ENCODE data around the gene FGF5. TPM values are rescaled to one million over a fixed set of nuclear protein-coding genes. Genes with fewer than 3 reads are reported as not detected.
"Not testable (repeated sequence)": the region's sequence is repeated elsewhere in the genome, so short reads cannot be mapped to it uniquely, and the experiment has no call there.

FGF5 gene
- total RNA-seq, 1 experiment from 2014 or later: not detected

DNA sequence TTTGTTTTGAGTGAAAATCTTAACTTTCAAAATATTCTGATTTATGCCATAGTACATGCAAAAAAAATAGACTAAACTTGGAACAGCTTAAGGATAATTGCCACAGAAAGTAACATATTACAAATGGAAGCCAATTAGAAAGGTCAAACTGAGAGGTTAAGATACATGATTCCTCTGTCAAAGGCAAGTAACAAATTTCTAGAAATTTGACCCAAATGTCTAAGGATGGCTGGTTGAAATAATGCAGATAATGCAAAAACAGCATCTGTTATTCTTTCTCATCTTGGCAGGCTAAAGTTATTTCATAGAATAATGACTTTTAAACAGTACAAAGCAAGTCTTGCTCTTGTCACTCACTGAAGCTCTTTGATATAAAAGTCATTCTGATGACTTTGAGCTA lies 10.5 kb downstream of the FGF5 start:
- Histone ChIP-seq H3K79me2 (ENCODE audit: low read depth) (no peaks in the 10 kb centered on the region), H3K4me2 (no peak overlapping the region), H2AFZ (no peak overlapping the region), H3K4me1 (replicated peaks; ENCODE audit: insufficient read depth) (no peaks in the 10 kb centered on the region), H3K27me3 (ENCODE audit: insufficient read depth, low read depth) (no peaks in the 10 kb centered on the region), H4K20me1 (ENCODE audit: insufficient read depth) (no peaks in the 10 kb centered on the region), H3K9me2 (ENCODE audit: insufficient read depth) (no peaks in the 10 kb centered on the region), H3K27ac (no peak overlapping the region), H3K36me3 (ENCODE audit: low read depth) (no peaks in the 10 kb centered on the region), H3F3A (ENCODE audit: insufficient read depth, low read depth) (no peaks in the 10 kb centered on the region), H3K4me3 (no peak overlapping the region), H3K9me3 (ENCODE audit: insufficient read depth, low read depth) (no peaks in the 10 kb centered on the region)
- no peak for TF ChIP-seq EZH2 (IDR thresholded peaks at IDR 0.05; ENCODE audit: low read depth)
- TF ChIP-seq, protein P1, sequence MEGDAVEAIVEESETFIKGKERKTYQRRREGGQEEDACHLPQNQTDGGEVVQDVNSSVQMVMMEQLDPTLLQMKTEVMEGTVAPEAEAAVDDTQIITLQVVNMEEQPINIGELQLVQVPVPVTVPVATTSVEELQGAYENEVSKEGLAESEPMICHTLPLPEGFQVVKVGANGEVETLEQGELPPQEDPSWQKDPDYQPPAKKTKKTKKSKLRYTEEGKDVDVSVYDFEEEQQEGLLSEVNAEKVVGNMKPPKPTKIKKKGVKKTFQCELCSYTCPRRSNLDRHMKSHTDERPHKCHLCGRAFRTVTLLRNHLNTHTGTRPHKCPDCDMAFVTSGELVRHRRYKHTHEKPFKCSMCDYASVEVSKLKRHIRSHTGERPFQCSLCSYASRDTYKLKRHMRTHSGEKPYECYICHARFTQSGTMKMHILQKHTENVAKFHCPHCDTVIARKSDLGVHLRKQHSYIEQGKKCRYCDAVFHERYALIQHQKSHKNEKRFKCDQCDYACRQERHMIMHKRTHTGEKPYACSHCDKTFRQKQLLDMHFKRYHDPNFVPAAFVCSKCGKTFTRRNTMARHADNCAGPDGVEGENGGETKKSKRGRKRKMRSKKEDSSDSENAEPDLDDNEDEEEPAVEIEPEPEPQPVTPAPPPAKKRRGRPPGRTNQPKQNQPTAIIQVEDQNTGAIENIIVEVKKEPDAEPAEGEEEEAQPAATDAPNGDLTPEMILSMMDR (conservative IDR thresholded peaks at IDR 0.05): no peak
- DNase-seq: no peak
- ChIA-PET POLR2A (ENCODE audit: unreplicated experiment) (no interaction called here), CTCF (no interaction called here)
- BruUV-seq (replicated peaks): no TSS peak
- intact Hi-C loops (cut with micrococcal nuclease; ENCODE audit: unreplicated experiment): no loop called here

DNA sequence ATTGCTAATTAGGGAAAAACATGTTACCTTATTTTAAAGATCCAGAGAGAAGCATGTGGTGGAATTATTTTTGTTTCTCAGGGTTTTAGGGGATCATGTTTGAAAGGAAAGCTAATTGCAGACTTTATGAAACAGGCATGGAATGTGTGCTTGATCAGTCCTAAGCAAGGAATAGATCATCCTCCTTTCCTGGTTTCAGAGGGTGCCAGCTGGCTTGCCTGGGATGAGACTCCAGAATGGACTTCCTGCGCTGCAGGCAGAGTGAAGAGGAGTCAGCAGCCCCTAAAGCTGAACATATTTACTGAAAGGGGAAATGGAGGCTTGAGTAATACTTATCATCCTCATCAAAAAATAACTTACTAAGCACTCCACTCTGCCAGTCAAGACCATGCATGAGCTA lies 13.3 kb downstream of the FGF5 start:
- no peaks in the 10 kb centered on the region for H3F3A ChIP-seq (ENCODE audit: insufficient read depth, low read depth)
- no peak overlapping the region for H3K27ac ChIP-seq
- no peaks in the 10 kb centered on the region for H3K4me1 ChIP-seq (replicated peaks; ENCODE audit: insufficient read depth)
- no peaks in the 10 kb centered on the region for H4K20me1 ChIP-seq (ENCODE audit: insufficient read depth)
- no peak overlapping the region for H3K4me2 ChIP-seq
- H3K9me2 ChIP-seq (ENCODE audit: insufficient read depth): no peaks in the 10 kb centered on the region
- no peak for TF ChIP-seq EZH2 (IDR thresholded peaks at IDR 0.05; ENCODE audit: low read depth)
- TF ChIP-seq, protein P1 (conservative IDR thresholded peaks at IDR 0.05): no peak
- CTCF ChIA-PET: no interaction called here
- H3K36me3 ChIP-seq (ENCODE audit: low read depth): no peaks in the 10 kb centered on the region
- no peaks in the 10 kb centered on the region for H3K27me3 ChIP-seq (ENCODE audit: insufficient read depth, low read depth)
- H2AFZ ChIP-seq: no peak overlapping the region
- no peak overlapping the region for H3K4me3 ChIP-seq
- no peak for DNase-seq
- no TSS peak for BruUV-seq (replicated peaks)
- no peaks in the 10 kb centered on the region for H3K9me3 ChIP-seq (ENCODE audit: insufficient read depth, low read depth)
- intact Hi-C loops (cut with micrococcal nuclease; ENCODE audit: unreplicated experiment): no loop called here
- H3K79me2 ChIP-seq (ENCODE audit: low read depth): no peaks in the 10 kb centered on the region
- POLR2A ChIA-PET (ENCODE audit: unreplicated experiment): no interaction called here

DNA sequence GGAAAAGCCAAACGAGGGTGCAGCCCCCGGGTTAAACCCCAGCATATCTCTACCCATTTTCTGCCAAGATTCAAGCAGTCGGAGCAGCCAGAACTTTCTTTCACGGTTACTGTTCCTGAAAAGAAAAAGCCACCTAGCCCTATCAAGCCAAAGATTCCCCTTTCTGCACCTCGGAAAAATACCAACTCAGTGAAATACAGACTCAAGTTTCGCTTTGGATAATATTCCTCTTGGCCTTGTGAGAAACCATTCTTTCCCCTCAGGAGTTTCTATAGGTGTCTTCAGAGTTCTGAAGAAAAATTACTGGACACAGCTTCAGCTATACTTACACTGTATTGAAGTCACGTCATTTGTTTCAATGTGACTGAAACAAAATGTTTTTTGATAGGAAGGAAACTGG lies 20.0 kb downstream of the FGF5 start:
- Histone ChIP-seq H3K79me2 (ENCODE audit: low read depth) (no peaks in the 10 kb centered on the region), H3K9me3 (ENCODE audit: insufficient read depth, low read depth) (no peaks in the 10 kb centered on the region), H3K27ac (no peak overlapping the region), H2AFZ (0 out of 2 replicates have a peak overlapping the region, but pooled peaks have one; percentile 52), H3K4me2 (no peak overlapping the region), H3K36me3 (ENCODE audit: low read depth) (no peaks in the 10 kb centered on the region), H3K4me3 (no peak overlapping the region), H3F3A (ENCODE audit: insufficient read depth, low read depth) (no peaks in the 10 kb centered on the region), H4K20me1 (ENCODE audit: insufficient read depth) (no peaks in the 10 kb centered on the region), H3K9me2 (ENCODE audit: insufficient read depth) (no peaks in the 10 kb centered on the region), H3K27me3 (ENCODE audit: insufficient read depth, low read depth) (no peaks in the 10 kb centered on the region), H3K4me1 (replicated peaks; ENCODE audit: insufficient read depth) (no peaks in the 10 kb centered on the region)
- POLR2A ChIA-PET (ENCODE audit: unreplicated experiment): no interaction called here
- no peak for TF ChIP-seq EZH2 (IDR thresholded peaks at IDR 0.05; ENCODE audit: low read depth)
- TF ChIP-seq, protein P1 (conservative IDR thresholded peaks at IDR 0.05): no peak
- DNase-seq: no peak
- no TSS peak for BruUV-seq (replicated peaks)
- CTCF ChIA-PET: no interaction called here
- intact Hi-C loops (cut with micrococcal nuclease; ENCODE audit: unreplicated experiment): no loop called here

DNA sequence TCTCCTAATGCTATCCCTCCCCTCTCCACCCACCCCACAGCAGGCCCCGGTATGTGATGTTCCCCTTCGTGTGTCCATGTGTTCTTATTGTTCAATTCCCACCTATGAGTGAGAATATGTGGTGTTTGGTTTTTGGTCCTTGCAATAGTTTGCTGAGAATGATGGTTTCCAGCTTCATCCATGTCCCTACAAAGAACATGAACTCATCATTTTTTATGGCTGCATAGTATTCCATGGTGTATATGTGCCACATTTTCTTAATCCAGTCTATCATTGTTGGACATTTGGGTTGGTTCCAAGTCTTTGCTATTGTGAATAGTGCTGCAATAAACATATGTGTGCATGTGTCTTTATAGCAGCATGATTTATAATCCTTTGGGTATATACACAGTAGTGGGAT lies 24.2 kb downstream of the FGF5 start:
- H3K4me1 ChIP-seq (replicated peaks; ENCODE audit: insufficient read depth); H2AFZ ChIP-seq; CTCF ChIA-PET; POLR2A ChIA-PET (ENCODE audit: unreplicated experiment); H3K9me3 ChIP-seq (ENCODE audit: insufficient read depth, low read depth); intact Hi-C loops (cut with micrococcal nuclease; ENCODE audit: unreplicated experiment); BruUV-seq (replicated peaks); H3K27me3 ChIP-seq (ENCODE audit: insufficient read depth, low read depth); H3K27ac ChIP-seq; H3K79me2 ChIP-seq (ENCODE audit: low read depth); H3F3A ChIP-seq (ENCODE audit: insufficient read depth, low read depth); H3K36me3 ChIP-seq (ENCODE audit: low read depth); H3K4me3 ChIP-seq; H3K9me2 ChIP-seq (ENCODE audit: insufficient read depth); DNase-seq; H4K20me1 ChIP-seq (ENCODE audit: insufficient read depth); H3K4me2 ChIP-seq: not testable (repeated sequence)

All from PC-9 (cell line).